Subcutaneous adipose tissue (tissue), 4 donors: ENCODE results near the gene PTPRE. TPM values are rescaled to one million over a fixed set of nuclear protein-coding genes. Genes with fewer than 3 reads are reported as not detected.

ENCODE experiments used
- CTCF ChIP-seq: fragments of 450-650 bp; IDR thresholded peaks from one replicate; pipeline ENCODE4 v1.5.1; 2016; ENCODE audit warnings: low read depth, mild to moderate bottlenecking, control low read depth, antibody characterized with exemption, moderate library complexity
- total RNA-seq, 4 donors: library from RNA; depleted of rRNA; stranded (reverse); fragments of >200 nt; gene quantifications; one replicate each; pipeline ENCODE4 v1.1.0, GENCODE V29; 2016

PTPRE gene
- total RNA-seq, 4 donors from 2014 or later, result 10.7 to 66.8 (median 27.9) TPM

GRCh38 chr10:128095027-128095752 lies 188.3 kb downstream of the PTPRE start:
- TF ChIP-seq CTCF, result no peak

GRCh38 chr10:128095753-128096469 lies 189.0 kb downstream of the PTPRE start:
- no peak for TF ChIP-seq CTCF

GRCh38 chr10:128096486-128097199 lies 189.7 kb downstream of the PTPRE start:
- no peak for TF ChIP-seq CTCF

GRCh38 chr10:128097783-128098182 lies 190.9 kb downstream of the PTPRE start:
- no peak for TF ChIP-seq CTCF

GRCh38 chr10:128098631-128099030 lies 191.7 kb downstream of the PTPRE start:
- TF ChIP-seq CTCF, result no peak

GRCh38 chr10:128099901-128100300 lies 193.0 kb downstream of the PTPRE start:
- no peak for TF ChIP-seq CTCF

- no peak for TF ChIP-seq CTCF
These were observed 195.0 kb downstream of the PTPRE start for GRCh38 chr10:128101901-128102300.
